H1 (cell line): ENCODE data around the gene ZNF565. TPM values are rescaled to one million over a fixed set of nuclear protein-coding genes. Genes with fewer than 3 reads are reported as not detected.

ENCODE experiments used
- ATF3 ChIP-seq: IDR thresholded peaks from 2 replicates; pipeline ENCODE4 v1.6.1; 2011; ENCODE audit warnings: low read depth, mild to moderate bottlenecking, low read length; ENCODE audit not compliant: insufficient read depth
- BACH1 ChIP-seq: IDR thresholded peaks from 2 replicates; pipeline ENCODE4 v1.6.1; 2012; ENCODE audit warnings: low read length, improper control_type of control experiment
- CREB1 ChIP-seq: IDR thresholded peaks from 2 replicates; pipeline ENCODE4 v1.6.1; 2012; ENCODE audit warnings: inconsistent platforms
- E2F6 ChIP-seq: IDR thresholded peaks from 2 replicates; pipeline ENCODE4 v1.6.1; 2012; ENCODE audit warnings: inconsistent platforms
- GABPA ChIP-seq: IDR thresholded peaks from 2 replicates; pipeline ENCODE4 v1.6.1; 2011; ENCODE audit warnings: mild to moderate bottlenecking, low read length, moderate library complexity, borderline replicate concordance; ENCODE audit not compliant: insufficient read depth
- POLR2AphosphoS5 ChIP-seq: IDR thresholded peaks from 2 replicates; pipeline ENCODE4 v1.6.1; 2011; ENCODE audit warnings: low read depth, low read length
- TEAD4 ChIP-seq: IDR thresholded peaks from 2 replicates; pipeline ENCODE4 v1.6.1; 2012; ENCODE audit warnings: low read depth, low read length, inconsistent platforms, mixed read lengths
- polyA plus RNA-seq, 7 experiments: library from polyadenylated mRNA; depleted of rRNA in 3 of 7; stranded (reverse) in 5 of 7; unstranded in 2 of 7; fragments of >200 nt in 5 of 7; fragments of 200-250 nt in 2 of 7; gene quantifications; 1 replicate in 5 of 7; 2 replicates in 1 of 7; 4 replicates in 1 of 7; pipeline versions ENCODE4 v1.2.1 to v1.2.3, GENCODE V29; 2011 to 2013; ENCODE audit warnings: missing spikeins in 2 of 7, mixed read lengths in 2 of 7
- total RNA-seq: library from RNA; stranded (reverse); fragmentation: NEBNext Ultra II Directional; extraction: Animal tissue kit (Norgen Biotek cat#: 25700); gene quantifications from 2 replicates; pipeline ENCODE4 v1.2.1, GENCODE V29; 2021

Gene ZNF565
- total and polyA plus RNA-seq, 2 of the 8 experiments (the other 6 are each of a cell fraction or from before 2014, with no cell fraction given) = 0.89 to 3.1 TPM

GRCh38 chr19:36256064-36256463 is 41.6 kb upstream of the ZNF565 start (continued):
- TF ChIP-seq POLR2AphosphoS5 (no peak), BACH1 (no peak), TEAD4 (no peak), GABPA (no peak), ATF3 (no peak), CREB1 (no peak), E2F6 (no peak)
